Uterus (tissue), 2 donors: ENCODE data around the gene DNM3.

Experiments used
- POLR2A ChIP-seq, 2 donors: fragments of 450-650 bp; IDR thresholded peaks; one replicate each; pipeline ENCODE4 v1.6.1; 2016; ENCODE audit warnings: antibody characterized with exemption in 2 of 2, mild to moderate bottlenecking in 1 of 2, moderate library complexity in 1 of 2
- TF ChIP-seq, protein P1 (sequence below), 4 experiments: fragments of 200-600 bp in 2 of 4; fragments of 450-650 bp in 2 of 4; sonication (generic) in 2 of 4; IDR thresholded peaks; one replicate each; pipeline ENCODE4 v1.5.1; 2016 to 2019; ENCODE audit warnings: antibody characterized with exemption in 4 of 4, mild to moderate bottlenecking in 2 of 4, moderate library complexity in 1 of 4

DNA sequence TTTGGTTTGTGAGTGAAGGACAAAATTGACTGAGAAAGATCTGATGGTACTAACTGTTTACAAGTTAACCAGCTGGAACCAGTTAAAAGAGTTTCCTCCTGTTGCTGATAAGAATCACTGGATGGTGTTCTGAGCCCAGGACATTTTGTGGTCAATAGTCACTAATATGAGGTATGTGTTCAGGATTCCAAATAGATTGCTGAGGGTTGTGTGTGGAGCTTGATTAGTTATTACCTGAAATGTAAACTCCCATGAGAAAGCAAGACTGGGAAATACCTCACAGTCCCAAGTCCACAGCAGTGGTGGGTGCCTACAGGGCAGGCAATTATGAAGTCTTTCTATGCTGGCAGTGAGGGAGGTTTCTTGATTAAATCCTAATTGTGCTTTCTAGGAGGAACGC, 164.6 kb downstream of the DNM3 start:
- no peak for TF ChIP-seq POLR2A (IDR thresholded peaks at IDR 0.05)
- TF ChIP-seq, protein P1, sequence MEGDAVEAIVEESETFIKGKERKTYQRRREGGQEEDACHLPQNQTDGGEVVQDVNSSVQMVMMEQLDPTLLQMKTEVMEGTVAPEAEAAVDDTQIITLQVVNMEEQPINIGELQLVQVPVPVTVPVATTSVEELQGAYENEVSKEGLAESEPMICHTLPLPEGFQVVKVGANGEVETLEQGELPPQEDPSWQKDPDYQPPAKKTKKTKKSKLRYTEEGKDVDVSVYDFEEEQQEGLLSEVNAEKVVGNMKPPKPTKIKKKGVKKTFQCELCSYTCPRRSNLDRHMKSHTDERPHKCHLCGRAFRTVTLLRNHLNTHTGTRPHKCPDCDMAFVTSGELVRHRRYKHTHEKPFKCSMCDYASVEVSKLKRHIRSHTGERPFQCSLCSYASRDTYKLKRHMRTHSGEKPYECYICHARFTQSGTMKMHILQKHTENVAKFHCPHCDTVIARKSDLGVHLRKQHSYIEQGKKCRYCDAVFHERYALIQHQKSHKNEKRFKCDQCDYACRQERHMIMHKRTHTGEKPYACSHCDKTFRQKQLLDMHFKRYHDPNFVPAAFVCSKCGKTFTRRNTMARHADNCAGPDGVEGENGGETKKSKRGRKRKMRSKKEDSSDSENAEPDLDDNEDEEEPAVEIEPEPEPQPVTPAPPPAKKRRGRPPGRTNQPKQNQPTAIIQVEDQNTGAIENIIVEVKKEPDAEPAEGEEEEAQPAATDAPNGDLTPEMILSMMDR (IDR thresholded peaks at IDR 0.05), result no peak
